GM21528 (cell line): ENCODE measurements around the gene CCDC141.

Experiments
- ATAC-seq: cut with Tn5 transposase; IDR thresholded peaks from one replicate; pipeline ENCODE4 v1.9.1; 2021; ENCODE audit warnings: mild to moderate bottlenecking, moderate library complexity; ENCODE audit not compliant: unreplicated experiment, low FRiP score

CCDC141 gene

DNA sequence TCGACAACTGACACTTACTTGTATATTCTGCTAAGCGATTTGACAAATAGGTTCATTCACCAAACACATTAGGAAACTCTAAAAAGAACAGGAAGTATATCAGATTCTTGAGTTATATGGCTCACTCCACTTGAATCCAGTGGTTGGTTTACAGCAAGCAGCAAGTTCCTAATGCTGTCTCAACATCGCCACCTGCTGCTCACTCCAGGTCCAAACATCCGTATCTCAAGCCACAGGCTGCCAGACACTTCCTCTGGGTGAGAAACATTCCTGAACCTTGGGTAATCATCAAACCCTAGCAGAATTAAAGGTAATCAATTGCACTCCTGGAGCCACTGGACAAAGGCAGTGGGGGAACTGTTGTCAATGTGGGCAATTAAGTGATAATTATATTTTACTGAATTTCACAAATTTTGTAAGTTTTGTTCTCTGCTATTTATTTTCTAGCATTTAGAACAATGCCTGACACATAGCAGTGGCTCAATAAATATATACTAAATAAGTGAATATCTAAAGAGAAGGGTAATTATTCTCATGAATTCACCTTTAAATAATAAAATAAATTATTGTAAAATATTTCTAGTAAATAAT, 135.6 kb downstream of the CCDC141 start:
- peak; percentile 85 for ATAC-seq

DNA sequence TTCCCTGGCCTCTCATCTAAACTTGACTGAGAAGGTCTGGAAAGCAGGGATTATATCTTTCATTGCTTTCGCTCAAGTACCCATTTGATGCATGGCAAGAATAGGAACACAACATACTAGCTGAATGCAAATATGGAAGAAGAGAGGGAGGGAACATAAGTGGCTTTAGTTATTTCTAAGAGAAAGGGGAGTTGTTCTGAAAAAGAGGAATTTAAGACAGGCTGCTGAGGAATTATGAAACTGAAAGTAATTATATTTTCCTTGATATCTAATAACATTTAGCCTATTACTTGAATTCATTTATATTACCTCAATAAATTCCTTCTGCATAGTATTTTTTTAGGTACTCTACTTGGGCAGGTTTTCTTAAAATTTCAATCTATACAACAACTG, 136.9 kb downstream of the CCDC141 start:
- ATAC-seq, result no peak

DNA sequence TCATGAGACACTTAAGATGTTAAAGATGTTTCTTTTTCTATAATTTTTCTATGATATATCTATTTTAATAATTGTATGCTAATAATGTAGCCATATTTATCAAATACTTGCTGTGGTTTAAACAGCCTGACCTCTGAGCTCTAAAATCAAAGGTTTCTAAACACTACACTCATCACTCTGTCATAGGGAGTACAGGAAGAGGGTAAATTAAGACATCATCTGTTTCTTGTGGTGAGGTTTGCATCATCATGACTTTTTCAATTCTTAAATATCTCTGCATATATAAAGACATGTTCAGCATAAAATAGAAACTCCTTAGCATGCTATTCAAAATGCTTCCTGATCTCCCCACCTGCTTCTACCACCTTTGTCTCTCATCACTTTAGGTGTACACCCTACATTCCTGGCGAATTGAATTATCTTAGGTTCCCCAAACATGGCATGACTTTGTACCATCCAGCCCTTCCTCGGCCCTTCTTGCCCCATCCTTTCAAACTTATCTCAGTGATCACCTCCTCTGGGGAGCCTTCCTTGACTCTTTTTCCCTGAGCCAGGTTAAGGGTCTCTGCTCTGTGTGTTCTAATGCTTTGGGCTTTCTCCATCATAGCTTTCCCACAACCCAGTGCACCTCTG, 137.4 kb downstream of the CCDC141 start:
- no peak for ATAC-seq

DNA sequence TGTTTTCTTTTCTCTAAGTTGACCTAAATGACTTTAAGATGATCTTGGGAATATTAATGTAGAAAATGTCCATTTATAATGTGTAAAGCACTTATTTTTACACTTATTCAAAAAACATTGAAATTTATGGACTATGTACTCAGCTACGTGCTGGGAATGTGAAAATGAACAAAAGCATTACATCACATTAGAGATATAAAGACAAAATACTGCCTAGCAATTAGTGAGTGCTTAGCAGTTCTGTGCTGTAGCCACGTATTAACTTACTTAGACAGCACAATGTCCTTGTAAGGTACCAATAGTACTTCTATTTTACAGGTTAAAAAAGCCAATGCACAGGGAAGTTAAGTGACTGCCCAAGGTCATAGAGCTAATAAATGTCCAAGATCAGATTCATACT, 138.9 kb downstream of the CCDC141 start:
- ATAC-seq, result no peak

DNA sequence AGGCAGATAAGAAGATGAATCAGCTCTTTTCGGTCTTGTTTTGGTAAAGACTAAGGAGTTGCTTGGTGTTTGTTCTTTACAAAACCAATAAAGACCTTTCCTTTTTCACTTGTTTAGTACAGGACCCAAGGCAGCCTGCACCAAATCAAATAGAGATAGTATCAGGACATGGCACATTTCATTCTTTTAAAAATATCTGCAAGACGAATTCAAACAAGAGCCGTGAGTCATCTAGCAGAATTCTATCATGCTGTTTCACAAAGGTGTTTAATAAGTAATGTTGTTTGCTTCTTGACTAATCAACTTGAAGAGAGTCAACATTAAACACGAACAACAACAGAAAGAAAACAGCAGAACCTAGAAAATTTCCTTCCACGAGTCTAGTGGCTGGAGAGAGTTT, 139.9 kb downstream of the CCDC141 start:
- ATAC-seq, result no peak

DNA sequence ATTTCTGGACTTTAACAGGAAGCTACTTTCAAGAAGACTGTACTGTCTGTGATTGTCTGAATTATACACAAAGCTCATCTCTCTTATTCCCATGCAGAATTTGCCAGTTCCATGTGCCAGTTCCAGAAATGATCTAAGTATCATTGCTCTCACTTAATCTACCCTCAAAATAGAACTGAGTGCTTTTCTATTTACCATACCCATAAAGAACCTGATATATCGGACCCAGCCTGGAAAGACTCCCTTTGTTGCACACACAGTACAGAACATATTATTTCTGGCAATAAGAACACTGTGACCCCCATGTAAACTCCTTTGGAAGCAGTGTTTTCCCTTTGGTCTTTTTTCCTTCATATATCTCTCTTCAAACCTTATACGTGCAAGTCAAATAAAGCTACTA, 140.4 kb downstream of the CCDC141 start:
- ATAC-seq, result no peak

DNA sequence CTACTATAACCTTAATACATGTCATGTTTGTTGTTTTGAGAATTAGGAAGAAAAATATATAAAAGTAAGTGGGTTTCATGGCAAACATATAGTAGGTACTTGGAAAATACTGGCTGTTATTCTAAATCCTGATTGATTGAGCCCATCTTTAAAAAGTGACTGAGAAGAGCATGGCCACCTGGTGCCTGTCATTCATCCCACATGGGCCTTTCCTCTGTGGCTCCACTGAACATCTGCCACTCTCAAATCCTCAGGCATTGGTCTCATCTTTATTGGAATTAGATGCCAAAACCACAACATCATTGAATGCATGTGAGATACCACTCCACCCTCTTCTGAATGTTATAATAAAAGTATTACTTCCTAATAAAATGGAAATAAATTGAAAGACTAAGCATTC, 141.1 kb downstream of the CCDC141 start:
- ATAC-seq, result no peak

DNA sequence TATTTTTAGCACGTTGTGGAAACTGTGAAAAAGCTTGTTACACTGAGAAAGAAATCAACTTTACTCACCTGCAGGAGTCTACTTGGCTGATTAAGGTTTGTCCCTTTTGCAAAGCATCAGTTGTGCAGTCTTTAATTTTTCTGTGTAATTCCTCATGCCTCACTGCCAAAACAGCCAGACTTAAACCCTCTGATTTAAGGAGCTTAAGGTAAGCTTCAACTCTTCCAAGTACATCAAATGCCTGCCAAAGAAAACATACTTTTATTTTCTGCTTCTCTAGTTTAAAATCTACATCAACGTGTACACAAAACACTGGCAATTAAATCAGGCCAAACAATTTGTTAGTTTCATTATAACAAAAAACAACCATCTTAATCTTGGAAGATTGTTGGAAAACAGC, 144.7 kb downstream of the CCDC141 start:
- ATAC-seq, result no peak

DNA sequence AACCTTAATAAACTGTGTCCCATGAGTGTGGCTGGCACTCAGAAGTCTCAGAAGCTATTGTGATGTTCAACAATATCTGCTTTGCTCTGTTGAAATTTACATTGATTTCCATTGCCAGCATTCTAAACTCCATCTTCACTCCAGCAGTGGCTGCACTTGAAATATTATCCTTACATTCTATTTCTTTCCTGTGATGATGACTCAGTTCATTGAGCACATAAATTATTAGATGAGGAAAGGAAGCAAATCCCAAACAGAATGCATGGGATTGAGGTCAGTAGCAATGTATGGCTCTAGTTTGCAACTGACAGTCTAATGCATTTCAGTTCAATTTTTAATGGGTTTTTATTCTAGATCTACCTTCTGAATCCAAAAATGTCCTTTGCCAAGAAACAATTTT, 150.3 kb downstream of the CCDC141 start:
- ATAC-seq, result no peak

DNA sequence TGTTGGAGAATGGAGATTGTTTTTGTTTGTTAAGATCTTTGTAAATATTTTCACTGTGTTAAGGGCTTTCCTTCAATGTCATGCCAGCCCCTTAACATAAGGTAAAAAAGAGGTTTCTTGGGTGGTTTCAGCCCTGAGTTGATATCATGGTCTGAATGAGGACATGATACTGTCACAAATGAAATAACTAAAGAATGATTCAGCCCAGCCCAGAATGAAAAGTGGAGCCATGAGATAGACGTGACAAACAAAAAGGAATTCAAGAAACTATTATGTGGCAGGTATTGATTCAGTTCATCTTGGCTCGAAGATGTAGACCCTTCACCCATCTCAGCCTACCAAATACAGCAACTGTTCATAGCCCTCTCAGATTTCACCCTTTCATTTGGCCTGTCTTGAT, 154.1 kb downstream of the CCDC141 start:
- no peak for ATAC-seq

DNA sequence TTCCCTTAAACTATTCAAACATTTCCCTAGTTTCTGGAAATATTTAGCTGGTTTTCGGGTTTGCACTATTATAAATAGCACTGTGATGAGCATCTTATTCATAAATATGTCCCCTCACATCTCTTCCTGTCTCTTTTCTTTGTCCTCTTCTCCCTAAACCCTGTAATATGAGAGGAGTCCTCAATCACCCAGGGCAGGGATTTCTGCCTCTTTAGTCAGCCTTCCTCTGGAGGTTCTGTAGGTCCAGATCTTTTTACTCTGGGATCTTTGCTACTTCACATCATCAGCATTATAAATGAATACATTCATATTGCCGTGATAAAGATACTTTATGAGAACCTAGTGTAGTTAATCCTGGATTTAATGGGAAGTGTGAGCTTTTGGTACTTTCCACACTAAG, 154.8 kb downstream of the CCDC141 start:
- no peak for ATAC-seq

DNA sequence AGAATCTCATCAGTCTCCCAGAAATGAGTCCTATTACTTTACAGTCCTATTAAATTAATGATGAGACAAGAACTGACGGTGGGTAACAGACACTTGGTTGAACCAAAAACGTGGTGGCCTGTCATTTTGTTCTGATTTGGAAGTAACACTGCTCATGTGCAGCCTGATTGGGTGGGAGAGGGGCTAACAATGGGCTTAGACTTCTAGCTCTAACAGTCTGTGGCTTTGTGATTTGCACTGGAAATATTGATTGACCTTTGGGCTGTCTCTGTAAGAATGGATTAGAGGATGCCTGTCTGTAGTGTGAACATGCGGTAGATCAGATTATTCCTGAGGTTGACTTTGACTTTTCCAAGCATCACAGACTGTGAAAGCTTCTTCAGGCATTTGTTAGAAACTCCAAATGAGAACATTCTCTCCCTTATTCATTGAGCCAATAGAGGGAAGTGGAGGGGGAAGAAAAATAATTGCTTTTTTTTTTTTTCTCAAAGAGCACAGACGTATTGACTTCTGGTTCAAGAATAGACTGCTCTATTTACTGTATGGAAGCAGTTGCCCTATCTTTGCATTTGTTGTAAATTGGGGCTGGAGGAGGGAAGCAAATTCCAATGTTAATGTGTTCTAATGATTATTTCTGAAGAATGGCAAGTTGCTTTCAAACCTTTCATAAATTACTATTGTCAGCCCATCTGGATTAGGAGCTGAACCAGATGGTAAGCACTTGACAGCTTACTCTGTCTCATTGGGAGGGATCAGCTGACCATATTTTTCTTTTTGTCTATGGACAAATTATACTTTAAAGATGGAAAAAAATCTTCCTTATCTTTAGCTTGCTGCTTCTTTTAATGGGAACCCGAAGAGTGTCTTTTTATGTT, 156.9 kb downstream of the CCDC141 start:
- no peak for ATAC-seq

DNA sequence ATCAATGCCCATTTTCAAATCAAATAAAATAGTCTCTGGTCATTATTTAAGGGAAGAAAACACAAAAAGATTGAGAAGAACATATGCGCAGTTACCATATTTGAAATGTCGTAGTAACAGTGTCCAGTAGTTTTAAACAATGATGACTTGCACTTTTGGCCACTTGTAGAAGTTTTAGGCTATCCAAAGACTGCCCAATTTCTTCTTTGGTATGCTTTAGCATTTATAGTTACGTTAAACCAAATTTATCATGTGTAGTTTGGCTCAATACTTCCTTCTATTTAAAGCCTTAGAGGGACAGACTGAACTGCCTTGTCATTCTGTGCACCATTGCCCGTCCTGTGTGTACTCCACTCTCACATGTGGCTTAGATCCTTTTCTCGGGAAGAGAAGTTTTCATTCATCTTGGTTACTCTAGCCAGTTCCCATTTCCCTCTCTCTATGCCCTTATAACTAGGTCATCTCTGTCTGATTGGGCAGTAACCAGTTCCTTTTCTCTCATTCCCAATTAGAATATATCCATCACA, 157.9 kb downstream of the CCDC141 start:
- ATAC-seq, result no peak

DNA sequence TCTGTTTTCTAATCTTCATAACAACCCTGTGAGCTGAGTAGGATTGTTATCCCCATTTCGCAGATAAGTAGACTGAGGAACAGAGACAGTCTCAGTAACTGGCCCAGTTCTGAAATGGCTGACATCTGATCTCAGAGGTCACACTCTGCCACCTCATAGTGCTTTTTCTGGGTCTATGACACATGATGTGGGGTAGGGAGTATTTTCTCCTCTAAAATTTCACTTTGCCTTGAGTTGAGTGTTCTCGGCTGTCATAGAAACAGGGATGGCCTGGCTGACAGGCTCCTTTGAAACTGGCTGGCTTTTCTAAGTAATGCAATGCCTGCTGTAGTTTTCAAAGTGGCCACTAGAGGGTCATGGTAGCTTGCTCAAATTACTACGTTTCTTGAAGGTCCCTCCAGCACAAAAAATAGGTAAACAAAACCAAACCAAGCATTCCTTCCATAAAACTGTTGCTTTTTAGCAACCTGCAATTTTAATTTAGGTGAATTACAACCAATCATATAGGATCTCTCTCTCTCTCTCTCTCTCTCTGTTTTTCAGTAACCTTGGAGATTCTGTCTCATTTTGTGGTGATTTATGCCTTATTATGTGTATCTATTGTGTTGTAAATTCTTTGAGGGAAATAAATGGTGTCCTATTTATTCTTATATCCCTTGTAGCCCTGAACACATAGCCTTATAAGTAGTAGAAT, 158.5 kb downstream of the CCDC141 start:
- peak; percentile 90 for ATAC-seq

DNA sequence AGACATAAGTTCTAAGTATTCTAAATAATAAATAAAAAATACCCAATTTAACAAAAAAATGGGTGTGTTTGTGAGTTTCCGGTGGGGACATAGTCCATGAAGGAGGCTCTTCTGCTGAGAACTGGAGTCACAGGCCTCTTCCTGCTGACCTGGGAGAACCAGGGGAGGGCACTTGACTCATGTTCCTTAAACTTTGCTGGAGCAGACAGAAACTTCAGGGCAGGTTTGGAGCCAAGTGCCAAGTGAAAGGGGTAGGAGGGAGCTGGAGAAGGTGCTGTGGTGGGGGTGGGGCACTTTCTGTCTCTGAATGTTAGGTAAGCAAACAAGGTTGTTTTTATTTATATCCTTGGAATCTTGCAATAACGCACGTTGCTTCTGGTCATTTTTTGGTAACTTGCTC, 163.9 kb downstream of the CCDC141 start:
- ATAC-seq, result no peak

DNA sequence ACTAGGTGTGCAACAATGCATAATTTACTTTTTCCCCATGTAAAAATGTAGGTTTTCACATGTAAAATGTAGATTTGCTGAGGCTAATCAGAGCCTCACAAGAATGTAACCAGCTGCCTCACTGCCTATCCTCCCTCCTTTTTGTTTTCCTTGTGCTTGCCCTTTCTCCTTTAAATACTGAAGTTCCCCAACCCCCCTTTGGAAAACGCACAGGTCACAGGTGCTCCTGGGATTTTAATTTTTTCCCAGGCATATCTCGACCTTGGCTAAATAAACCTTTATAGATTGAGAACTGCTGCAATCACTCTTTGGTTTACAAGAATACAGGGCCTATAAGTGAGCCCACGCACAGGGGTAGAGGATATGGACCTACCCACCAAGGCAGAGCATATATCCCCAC, 165.5 kb downstream of the CCDC141 start:
- no peak for ATAC-seq

DNA sequence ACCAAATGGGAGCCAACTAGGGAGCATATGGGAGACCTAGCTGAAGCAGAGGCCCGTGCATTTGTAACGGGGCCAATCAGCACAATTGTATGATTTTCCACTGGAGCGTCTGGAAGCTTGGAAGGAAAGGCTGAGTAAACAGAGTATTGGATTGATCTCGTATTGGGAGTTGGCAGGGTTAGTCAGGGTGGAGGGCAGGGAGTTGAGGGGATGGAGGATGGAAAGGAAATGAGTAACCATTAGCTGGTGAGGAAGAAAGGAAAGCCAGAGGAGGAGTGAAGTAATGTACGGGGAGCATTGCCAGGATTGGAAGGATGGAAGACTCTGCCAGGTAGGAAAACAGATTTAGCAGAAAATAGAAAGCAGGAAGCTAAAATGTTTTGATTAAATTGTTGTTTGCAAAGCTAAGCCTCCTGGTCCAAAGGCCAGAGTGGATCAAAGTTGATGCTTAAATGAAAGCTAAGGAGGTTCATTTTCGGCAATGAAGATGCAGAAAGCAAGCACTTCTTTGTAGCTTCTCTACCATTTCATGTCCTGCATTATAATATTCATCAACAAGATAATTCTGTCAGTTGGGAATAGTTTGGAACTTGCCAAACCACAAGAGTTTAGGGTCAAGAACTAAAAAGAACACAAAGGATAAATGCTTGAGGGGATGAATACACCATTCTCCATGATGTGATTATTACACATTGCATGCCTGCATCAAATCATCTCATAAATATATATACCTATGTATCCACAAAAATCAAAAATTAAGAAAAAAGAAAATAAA, 167.1 kb downstream of the CCDC141 start:
- no peak for ATAC-seq

DNA sequence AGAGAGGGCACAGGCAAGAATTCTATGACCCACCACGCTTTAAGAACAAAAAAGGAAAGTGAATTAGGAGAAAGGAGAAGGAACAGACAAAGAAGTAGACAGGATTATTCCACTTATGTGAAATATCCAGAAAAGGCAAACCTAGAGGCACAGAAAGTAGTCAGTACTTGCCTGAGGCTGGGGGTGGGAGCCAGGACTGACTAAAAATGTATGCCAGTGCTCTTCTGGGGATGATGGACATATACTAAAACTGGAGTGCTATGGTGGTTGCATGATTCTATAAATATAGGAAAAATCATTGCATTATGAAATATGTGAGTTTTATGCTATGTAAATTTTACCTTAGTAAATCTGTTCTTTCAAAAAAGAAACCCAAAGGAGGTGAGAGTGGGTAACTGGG, 168.9 kb downstream of the CCDC141 start:
- ATAC-seq, result no peak

DNA sequence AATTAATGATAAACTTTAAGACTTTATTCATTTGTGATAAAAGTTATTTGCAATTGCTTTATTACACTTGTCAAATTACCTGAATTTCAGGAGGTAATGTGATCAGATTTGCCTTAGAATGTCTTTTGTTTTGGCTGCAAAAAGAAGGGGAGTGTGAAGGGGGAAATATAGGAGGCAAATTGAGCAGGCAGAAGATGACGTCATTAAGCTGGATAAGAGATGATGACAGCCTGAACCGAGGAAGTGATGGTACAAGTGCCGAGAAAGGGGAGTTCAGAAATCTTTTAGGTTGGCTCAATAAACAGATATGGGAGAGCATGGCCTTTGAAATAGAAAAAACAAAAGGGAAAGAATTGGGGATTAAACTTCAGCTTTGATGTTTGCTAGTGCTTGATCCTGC, 169.7 kb downstream of the CCDC141 start:
- no peak for ATAC-seq

DNA sequence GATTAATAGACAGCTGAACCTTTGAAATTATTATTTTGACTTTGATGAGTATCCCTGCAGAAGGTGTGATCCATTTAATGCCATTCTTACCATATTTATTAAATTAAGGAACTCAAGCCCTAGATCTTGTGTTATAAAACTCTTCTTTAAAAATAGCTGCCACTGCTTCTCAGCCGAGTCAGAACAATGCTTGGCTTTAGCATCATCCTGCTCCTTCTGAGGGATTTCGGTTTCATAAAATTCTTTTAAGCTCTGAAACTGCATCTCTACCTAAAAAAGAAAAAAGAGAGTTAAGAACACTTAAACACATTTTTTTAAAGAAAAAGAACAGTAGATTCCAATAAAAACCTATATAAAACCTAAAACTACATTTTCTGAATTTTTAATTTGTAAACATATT, 172.1 kb downstream of the CCDC141 start:
- ATAC-seq, result no peak
